Measurements from ENCODE around the gene MAPKAPK2.
A peak's percentile ranks its signal among the peaks of the same experiment; 100 is the strongest.

MAPKAPK2 gene

DNA sequence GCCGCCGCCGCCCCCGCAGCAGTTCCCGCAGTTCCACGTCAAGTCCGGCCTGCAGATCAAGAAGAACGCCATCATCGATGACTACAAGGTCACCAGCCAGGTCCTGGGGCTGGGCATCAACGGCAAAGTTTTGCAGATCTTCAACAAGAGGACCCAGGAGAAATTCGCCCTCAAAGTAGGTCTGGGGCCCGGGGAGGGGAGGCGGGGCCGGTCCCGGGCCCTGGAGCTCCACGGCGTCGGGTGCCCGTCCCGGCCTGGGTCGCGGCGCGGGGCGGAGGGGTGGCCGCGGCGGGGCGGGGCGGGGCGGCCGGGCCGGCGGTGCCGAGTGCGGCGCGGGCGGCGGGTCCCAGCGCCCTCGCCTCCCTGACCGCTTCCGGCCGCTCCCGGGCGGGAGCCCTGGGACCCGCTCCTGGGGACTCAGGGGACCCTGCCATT, 646 bp downstream of the MAPKAPK2 start:
- DNase-seq = peak; percentile 70

DNA sequence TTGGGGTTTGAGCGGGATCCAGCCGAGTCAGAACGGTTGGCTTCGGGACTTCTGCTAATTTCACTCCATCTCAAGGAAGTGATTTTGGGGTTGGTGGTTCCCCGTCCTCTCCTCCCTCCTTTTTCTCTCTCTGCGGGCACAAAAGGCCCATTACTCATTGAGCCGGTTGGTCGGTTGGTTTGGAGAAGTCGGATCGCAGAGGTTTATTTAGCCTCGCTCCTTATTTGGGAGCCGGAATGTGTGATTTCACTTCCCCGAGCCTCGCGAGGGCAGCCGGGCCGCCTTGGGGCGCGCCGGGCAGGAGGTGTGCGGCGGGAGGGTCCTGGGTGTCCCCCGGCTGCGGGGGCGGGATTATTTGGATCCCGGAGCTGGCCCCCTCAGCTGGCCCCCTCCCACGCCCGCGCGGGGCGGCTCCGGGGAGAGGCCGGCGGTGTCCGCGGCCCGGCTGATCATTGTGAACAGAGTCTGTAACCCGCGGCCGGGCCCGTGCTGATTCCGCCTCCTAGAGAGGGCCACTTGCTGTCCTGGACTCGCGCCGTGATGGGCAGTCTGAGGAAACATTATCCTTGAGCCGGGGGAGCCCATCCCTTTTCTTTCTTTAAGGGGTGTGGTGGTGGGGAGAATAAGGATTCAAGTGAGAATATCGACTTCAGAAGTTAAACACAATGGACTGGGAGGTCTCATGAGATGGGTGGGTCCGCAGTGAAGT, 1.2 kb downstream of the MAPKAPK2 start:
- DNase-seq = peak; percentile 81

DNA sequence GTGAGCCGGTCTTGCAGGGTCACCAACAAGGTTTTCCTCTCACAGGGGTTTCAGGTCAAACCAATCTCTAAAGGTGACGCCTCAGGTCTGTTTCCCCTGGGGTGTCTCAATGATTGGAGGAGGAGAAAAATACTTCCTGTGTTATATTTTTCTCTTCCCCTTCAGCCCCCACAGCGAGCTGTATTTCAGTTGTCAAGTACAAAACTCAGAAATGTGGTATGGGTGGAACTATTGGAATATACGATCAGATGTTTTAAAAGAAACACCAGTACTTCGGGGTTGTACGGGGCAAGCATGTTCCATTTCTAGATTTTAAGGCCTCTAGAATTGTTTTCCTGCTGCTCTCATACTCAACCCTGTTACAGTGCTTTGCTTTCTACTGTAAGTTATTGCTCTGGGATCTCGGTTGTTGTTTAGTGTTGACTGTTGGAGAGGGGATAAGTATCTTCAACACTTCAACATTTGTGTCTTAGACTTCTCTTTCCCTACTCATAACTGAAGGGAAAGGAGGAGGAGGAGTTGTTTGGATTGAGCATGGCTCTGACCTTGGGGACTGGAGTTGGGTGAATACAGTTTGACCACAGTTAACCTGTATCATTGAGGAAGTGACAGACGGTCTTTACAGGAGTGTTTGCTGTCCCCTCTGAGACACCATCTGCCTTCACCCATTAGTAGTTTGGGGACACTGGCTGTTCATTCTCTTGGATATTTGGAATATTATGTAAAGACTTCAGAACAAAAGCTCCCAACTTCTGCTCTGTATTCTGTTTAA, 2.0 kb downstream of the MAPKAPK2 start:
- DNase-seq = peak; percentile 66

DNA sequence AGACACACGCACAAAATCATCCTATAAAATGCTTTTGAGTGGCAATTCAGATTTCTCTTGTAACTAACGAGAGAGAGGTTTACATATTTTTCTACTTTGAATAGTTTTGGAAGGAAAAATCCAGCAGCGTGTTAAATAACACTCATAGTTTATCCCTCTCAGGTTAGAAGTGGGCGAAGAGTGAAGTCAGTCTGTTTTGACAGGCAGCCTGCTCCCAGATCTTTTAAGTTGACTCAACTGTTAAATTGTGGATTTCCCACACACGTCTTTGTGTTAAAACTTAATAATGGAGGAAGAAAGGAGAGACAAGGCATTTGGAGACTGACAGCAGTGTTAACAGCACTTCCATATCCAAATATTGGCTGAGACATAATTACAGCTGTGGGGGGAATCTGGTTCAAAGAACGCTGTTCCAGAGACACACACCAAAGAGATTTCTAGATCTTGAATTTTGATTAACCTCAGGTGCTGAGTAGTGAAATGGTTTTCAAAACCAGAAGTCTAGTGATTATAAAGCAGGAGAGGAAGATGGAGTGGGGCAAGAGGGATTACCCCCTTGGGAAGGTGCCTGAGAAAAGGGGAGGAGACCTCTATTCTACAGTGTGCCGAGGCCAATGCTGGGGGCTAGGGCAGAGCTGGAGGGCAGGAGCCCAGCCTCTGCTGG, 2.7 kb downstream of the MAPKAPK2 start:
- no peak for DNase-seq

DNA sequence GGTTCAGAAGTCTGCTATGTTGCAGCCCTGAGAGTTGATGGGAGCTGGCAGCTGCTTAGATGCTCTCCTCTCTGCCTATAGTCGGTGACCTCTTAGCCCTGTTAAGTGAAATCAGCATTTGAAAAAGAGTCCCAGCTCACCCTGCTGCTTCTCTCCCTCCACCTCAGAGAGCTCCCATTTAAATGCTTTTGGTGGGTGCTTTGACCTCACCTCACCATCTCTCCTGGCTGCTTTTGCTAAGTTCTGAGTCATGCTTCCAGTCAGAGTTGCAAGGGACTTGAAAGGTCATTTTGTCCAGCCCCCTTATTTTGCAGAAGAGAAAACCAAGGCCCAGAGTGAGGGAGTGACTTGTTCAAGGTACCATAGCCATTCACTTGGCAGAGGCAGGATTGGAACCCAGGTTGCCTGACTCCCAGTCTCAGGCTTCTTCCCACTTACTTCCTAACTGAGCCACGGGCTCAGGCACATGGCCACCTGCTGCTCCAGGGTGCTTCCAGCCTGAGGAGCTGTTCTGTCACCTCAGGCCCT, 3.3 kb downstream of the MAPKAPK2 start:
- DNase-seq = no peak

DNA sequence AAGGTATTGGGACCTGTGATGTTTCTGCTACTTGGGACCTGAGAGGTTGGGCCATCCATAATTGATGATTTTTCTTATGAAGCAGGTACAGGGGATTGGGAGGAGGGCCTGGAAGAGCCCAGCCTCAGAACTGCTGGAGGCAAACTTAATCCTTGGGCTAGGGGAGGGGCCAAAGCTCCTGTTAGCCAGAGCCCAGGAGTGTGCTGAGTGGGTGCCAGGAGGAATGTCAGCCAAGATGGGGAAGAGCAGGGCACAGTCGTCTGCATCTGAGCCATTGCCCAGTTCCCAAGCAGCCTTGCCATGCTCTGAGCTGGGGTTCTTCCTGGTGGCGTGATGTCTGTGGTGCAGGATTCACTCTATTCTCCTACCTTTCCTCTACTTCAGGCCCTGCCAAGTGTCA, 5.8 kb downstream of the MAPKAPK2 start:
- no peak for DNase-seq

DNA sequence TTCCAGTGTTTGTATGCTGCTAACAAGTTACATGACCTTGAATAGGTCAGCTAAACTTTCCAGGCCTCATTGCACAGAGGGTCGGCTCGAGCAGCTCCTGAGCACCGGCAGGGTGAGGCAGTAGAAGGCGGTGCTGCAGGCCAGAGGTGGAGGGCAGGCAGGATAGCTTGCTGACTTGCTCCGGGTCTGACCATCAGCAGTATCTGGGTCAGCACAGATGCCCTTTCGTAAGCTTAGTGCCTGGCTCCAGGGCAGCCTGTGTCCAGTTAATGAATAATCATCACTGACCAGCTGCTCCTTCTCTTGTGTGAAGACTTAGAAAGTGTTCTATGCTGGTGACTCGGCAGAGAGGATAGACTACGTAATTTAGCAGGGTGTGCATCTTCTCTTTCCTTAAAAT, 6.9 kb downstream of the MAPKAPK2 start:
- DNase-seq = no peak

DNA sequence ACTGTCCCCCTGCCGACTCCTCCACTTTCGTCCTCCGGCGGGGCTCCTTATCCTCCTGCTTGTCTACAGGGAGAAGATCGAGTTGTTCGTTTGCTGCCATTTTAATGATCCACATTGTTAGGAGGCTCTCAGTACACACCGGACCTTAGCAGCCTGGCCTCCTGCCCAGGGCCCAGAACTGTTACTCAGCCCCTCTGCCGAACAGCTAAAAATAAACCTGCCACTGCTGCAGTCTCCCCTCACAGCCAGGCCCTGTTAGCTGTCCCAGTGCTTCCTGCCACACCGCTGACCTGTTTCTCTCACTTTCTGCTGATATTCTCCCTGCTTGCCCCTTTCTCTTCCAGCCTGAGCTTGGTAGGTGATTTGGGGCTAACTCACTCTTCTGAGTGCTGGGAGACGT, 8.3 kb downstream of the MAPKAPK2 start:
- no peak for DNase-seq

DNA sequence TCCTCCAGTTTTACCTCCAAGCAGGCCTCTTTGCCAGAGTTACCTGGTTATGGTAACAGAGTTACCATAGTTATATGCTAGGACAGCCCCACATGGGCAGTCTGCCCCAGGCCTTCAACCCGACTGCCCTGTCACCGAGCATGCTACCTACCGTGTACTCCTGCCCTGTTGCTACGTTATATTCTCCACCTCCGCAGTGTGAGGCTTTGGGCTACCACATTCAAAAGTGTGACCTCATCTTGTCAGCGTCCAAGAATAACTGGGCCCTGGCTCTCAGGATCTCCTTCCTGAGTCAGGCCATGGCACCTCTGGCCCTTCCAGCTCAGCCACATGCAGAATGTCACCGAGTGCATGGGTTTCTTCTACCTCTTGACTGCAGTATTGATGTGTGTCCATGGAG, 8.9 kb downstream of the MAPKAPK2 start:
- no peak for DNase-seq

DNA sequence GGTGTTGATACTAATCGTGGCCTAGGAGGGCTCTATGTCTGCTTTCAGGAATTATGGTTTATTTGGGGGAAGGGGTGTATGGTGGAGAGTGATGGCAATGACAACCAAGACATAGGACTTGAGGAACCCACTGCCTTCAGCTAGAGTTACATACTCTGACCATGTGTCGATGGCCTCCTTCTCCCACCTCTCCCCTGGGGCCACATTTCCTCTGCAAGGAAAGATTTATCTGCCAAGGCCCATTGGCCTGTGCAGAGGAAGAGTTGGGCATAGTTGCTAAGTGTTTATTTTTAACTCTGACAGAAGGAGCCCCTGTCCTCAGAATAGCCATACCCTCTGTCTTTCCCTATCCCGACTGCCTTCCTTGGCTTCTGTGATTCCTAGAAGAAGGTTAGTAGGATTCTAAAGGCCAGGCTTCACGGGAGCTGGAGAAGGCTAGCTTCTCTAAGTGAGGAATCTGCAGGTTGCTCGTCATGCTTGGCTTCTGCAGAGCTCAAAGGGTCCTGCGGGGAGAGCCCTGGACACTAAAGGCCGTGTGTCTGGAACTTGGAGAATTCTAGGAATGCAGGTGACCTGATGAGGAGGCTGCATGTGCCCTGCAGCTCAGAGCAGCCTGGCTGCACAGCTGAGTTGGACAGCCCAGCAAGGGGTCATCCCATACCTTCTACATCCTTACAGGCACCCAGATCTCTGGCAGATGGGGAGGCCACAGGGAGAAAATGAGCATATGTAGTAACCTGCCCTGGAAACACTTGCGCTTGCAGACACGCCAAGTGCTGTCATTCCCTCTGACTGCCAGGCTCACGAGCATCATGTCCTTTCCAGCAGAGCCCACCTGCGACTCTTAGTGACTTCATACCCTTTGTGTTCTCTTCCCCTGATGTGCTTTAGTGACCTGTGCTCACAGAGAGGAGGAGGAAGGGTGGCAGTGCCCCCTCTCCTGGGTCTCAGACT, 9.7 kb downstream of the MAPKAPK2 start:
- no peak for DNase-seq

DNA sequence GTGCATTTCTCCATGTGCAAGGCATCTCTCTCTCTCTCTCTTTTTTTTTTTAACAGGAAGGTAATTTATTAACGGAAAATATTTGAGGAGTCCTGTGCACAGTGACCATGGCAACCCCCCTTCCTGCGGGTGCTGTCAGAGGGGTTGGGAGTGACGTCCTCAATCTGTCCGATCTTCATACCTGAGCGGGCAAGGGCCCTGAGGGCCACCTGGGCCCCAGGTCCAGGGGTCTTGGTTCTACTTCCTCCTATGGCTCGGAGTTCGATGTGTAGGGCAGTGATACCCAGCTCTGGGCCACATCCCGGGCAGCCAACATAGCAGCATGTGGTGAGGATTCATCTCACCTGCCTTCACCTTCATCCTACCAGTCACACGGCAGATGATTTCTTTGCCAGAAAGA, 11.0 kb downstream of the MAPKAPK2 start:
- DNase-seq = no peak

DNA sequence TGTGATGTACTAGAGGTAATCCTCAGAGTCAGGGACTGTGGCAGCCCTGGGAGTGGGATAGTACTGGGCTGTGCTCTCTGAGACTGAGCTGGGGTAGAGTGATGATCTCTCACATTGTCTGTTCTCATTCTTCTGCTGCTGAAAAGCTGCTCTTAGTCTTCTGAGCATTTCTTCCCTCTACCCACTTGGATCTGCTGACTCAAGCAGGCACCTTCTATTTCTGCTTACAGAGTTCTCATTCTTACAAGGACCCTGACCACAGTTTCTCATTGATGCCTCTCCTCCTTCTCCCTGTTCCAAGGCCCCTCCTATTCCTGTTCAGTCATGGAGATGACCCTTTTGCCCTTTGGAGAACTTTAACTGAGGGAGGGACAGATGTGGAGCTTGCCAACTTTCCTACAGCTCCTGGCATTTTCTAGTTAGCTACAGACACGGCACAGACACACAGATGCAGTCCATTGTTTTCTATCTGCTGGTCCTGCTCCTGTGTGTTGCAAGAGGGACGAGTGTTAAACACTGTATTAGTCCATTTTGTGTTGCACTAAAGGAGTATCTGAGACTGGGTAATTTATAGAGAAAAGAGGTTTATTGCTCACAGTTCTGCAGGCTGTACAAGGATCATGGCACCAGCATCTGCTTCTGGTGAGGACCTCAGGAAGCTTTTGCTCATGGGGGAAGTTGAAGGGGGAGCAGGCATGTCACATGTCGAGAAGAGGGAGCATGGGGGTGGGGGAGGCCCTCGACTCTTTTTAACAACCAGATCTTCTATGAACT, 12.3 kb downstream of the MAPKAPK2 start:
- no peak for DNase-seq

DNA sequence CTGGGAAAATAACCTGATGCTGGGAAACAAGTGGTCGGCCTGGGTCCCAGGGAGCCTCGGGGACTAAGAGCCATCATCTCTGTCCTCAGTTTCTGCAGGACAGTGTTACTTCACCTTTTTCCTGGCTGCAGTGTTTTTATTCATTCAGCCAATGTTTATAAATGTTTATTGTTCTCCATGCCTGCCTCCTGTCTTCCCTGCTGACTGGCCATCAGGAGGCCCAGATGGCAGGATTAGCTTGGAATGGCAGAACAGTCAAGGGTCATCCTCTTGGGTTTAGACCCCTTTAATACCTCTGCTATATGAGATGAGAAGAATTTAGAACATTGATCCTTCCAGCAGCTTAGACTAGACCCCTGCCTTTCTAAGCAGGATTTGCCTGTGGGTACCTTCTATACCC, 13.3 kb downstream of the MAPKAPK2 start:
- DNase-seq = no peak

DNA sequence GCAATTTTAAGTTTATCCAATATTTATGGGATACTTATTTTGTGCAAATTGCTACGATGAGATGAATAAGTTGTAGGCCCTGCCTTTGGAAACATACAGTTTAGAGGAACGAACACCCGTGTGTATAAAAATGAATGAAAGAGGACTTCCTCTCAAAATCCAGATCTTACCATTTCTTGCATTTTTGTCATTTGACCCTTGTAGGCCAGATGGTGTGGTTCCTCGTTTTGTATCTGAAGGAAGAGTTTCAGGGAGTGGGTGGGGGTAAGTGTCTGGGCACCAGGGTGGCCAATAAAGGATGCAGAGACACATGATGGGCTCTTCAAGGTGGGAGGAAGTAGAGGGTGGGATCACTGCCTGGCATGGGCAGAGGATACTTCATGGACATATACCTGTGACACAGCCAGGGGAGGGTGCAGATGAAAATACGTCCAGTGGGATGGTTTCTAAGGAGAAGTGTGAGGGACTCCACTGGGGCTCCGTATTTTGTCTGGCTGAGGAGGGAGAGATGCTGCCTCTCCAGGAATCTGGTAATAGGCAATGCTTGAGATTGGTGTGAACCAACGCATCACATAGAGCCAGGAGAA, 14.4 kb downstream of the MAPKAPK2 start:
- no peak for DNase-seq

DNA sequence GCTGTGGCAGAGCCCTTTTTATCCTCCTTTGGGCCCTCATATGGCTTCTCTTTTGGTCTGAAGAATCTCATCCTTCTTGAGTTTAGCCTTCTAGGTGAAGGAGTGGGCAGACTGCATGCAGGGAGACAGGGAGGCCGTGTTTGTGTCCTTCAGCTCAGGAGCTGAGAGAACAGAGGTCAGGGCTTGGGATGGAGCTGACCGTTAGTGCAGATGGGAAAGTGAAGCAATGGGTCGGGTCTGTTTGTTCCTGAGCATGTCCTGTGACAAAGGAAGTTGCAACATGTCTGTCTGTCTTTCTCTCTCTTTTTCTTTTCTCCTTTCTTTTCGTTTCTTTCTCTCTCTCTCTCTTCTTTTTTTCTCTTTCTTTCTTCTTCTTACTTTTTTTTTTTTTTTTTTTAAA, 14.9 kb downstream of the MAPKAPK2 start:
- no peak for DNase-seq

DNA sequence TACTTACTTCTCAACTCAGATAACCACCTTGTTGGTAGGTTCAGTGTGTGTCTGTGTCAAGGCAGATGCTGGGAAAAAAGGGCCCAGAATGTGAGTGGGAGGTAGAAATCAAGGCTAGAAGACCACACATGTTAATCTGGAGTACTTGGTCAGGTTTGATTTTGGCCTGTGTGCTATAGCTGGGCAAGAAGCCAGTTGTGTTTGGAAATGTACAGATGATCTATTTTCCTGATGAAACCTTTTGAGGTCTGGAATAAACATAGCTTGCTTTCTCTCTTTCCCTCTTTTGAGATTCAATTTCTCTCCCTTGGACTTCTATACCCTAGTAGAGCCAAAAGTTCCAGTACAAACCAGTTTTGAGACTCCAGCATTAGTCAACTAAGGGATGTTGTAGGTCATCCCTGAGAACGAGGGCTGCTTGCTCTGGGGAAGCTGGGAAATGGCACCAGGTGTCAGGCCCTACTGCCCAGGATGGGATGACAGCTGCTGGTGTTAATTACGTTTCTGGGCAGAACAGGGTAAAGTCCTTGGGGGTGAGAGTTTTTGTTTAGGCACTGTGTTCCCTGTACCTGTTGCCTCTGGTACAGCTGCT, 15.8 kb downstream of the MAPKAPK2 start:
- no peak for DNase-seq

DNA sequence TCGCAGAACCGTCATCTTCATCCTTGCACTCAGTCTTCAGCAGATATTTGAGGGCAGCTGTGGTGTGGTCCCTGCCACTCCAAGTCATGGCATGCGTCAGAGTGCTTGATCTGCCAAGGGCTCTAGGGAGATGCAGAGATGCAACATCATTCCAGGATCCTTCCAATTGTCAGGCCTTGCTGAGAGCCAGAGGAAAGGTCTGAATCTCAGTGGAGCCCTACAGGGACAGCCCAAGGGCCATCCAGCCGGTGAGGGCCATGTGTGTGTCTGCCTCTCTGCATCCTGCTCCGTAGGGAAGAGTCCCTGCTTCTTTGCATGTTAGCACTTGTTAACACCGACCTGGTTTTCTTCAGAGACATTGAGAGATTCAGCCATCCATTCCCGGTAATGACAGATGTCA, 17.6 kb downstream of the MAPKAPK2 start:
- no peak for DNase-seq

DNA sequence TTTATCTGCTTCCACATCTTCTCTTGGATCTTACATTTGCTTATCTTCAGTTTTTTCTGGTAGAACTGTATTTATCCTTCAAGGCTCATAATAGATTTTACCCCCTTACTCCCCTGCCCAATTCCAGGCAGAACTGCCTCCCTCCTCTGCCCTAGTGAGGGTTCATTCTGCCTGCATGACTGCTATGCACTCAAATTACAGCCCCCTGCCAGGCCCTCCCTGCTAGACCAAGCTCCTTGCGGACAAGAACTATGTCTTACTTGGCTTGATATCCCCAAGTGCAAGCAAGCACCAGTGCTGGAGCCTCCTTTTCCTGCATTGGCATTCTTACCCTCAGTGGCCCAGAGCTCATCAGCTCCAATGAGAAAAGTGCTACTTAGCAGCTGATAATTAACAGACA, 18.1 kb downstream of the MAPKAPK2 start:
- no peak for DNase-seq

DNA sequence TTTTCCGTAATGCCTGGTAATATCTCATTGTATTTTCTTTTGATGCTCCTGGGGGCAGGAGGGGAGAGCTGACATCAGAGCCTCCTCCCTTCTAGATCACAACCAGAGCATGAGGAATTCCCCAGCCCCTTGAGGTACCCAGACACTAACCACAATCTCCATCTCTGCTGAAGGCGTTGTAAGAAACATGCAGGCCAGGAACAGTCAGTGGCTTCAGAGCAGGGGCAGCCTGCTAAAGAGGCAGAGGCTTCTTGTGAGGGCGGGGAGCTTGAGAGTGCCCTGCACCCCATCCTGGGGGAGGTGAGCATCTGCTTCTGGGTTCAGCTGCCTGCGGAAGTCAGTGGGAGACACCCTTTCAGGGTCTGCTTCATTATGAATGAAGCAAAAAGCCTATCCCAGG, 19.0 kb downstream of the MAPKAPK2 start:
- no peak for DNase-seq

DNA sequence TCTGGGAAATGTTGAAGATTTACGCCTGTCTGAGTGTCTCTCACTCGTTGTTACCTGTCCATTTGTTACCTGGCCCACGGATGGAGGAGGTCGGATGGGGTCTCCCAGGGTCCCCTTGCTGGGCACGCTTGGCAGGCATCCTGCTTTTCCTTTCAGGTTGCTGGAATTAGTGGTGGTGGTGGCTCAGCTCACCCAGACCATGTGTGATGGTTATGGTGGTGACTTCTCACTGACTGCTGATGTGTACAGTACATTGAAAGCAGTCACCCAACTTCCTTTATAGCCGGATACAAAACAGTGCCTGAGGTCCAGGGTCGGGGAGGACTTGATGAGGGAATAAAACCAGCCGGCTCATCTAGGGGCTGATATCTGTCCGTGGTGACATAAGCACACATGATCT, 19.5 kb downstream of the MAPKAPK2 start:
- DNase-seq = no peak

DNA sequence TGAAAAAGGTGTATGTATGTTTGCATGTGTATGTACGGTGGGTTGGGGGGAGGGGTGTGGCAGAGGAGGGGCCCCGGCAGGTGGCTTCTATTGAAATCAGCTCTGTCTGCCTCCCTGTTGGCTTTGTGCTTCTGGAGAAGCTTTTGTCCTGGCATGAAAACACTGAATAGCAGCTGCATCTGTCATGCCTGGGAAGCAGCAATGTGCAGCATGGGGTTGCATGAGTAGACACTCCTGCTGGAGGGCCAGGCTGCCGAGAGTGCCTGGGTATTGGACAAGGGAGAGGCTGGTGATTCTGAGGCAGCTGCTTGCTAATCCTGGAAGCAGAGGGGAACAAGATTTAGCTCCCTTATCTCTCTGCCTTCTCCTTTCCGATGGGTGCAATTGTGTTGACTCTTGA, 20.5 kb downstream of the MAPKAPK2 start:
- DNase-seq = no peak

All from OCI-M1 (cell line).